Measurements from ENCODE around the gene TRIM17.

The TRIM17 gene

DNA sequence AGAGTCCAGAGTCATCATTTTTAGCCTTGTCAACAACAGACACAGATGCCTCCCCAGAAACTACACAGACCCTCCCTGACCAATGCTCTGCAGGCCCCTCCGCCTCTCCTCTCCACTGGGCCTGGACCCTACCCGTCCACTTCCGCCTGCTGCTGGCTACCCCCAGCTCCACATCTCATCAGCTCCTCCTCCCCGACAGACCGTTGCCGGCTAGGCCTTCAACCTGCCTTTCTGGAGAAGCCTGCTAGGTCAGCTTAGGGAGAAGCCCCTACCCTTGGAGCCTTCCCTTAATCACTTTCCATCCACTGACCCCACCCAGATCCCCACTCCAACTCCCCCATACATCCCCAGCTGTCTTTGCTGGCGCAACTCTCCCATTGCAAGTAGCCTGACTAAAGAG lies 1.4 kb downstream of the TRIM17 start:
- DNase-seq, result no peak

DNA sequence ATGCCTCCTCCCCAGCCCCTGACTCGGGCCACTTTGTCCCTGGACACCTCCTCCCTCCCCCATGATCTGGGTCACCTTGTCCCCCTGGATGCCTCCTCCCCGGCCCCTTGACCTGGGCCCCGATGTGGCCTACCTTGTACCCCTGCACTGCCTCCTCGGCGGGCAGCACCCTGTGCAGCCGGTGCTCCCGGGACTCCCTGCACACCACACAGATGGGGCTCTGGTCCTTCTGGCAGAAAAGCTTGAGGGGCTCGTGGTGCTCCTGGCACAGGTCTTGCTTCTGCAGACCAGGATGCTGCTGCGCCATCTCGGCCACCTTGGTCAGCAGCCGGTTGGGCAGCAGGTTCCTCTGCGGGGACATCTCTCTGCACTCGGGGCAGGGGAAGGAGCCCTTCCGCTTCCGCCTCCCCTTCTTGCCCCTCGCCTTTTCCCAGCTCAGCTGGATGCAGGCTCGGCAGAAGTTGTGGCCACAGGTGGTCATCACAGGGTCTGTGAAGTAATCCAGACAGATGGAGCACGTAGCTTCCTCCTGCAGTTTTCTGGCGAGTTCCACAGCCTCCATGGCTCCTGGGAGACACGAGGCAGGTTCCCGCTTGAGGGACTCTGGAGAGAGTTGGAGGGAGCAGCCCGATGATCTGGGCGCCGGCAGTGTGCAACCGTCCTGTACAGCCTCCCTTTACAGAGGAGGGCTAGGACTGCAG lies 2.0 kb downstream of the TRIM17 start:
- DNase-seq, result no peak

DNA sequence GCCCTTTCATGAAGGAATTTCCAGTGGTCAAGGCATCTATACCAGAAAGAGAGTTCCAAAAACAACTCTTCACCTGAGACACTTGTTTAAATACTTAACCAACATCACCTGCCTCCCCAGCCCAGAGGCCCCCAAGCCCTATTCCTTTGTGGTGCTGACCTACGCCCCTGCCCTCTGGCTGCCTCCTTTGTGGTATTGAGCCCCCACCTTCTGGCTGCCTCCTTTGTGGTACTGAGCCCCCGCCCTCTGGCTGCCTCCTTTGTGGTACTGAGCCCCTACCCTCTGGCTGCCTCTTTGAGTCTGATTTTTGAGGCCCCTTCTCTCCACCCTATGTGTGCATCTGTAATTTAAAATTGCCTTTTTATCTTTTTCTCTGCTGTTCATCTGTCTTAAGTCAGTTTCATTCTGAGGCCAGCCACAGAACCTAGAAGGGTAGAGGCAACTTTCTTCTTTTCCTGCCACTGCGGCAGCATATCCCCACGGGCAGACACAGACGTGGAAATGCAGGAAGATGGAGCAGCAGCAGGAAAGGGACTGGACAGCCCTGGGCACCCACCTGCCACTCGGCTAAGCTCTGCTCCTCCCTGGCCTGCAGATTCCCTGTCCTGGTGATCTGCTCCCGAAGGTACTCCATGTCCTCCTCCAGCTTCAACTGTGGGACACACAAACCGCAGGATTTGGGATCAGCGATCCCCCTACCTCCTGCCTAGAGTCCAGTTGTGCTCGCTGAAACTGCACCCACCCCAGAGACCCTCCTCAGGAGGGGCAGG lies 3.2 kb downstream of the TRIM17 start:
- no peak for DNase-seq

DNA sequence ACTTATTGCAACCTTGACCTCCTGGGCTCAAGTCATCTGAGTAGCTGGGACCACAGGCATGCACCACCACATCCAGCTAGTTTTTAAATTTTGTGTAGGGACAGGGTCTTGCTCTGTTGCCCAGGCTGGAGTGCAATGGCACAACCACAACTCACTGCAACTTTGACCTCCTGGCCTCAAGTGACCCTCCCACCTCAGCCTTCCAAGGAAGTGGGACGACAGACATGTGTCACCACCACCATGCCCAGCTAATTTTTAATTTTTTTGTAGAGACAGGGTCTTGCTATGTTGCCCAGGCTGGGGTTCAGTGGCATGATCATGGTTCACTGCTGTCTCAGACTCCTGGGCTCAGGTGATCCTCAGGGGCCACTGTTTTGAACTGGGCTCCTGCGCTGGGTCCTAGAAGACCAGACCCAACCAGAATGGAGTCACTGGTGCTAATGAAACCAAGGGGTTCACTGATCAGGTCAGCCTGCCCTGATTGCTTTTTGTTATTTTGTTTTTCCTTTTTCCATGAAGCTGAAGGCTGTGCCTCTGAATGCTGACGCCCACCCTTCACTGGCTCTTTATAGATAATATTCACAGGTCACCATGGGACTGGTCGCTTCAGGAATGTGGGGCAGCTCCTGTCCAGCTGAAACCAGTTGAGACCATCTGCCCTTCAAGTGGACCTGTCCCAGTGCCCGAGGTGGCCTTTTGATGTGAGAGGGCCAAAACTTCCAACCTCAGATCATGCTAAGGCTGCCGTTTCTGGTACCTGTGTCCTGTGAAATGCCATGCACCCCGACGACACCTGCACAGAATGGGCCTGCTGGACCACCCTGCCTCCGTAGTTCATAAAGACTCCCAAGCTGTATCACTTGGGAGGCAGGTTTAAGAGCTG lies 4.9 kb downstream of the TRIM17 start:
- DNase-seq, result no peak

DNA sequence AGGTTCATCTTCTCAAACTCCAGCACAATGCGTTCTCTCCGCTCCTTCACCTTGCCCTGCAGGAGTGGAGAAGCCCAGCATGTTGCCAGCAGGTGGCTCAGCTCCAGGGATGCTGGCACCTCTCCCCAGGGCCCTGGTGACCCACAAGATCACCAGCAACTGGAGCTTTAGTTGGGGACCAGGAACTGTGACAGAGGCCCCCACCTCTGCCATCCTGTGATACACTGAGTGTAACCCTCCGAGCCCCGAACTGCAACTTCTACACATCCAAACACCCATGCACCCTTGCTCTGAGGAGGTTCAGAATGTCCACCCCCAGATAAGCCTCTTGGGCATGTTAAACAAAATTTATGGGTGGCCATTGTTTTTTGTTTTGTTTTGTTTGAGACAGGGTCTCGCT lies 5.5 kb downstream of the TRIM17 start:
- DNase-seq, result no peak

DNA sequence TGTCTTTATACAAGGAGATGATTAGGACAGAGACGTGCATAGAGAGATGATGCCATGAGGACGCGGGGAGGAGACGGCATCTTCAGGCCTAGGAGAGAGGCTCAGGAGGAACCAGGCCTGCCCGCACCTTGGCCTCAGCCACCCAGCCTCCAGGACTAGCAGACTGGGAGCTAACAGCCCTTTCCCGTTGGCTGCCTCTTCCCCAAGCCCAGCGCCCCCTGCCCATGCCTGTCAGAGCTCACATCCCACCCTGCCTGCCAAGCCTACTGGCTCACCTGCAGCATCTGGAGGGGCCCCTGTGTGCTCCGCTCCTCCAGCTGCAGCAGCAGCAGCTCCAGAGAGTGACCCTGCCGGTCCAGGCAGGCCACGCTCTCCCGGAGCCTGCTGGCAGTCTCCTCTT lies 6.0 kb downstream of the TRIM17 start:
- DNase-seq, result no peak

DNA sequence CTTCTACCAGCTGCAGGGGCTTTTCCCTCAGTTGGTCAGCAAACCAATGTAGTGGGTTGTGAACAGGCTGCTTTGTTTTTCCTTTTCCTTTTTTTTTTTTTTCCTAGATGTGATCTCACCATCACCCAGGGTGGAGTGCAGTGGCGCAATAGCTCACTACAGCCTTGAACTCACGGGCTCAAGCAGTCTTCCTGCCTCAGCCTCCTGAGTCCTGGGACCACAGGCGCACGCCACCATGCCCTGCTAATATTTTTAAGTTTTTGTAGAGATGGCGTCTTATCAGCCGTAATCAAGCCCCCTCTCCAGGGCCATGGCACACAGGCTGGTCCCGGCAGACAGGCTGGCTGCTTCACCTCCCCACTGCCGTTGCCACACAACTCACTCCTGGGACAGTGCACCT lies 6.6 kb downstream of the TRIM17 start:
- no peak for DNase-seq

DNA sequence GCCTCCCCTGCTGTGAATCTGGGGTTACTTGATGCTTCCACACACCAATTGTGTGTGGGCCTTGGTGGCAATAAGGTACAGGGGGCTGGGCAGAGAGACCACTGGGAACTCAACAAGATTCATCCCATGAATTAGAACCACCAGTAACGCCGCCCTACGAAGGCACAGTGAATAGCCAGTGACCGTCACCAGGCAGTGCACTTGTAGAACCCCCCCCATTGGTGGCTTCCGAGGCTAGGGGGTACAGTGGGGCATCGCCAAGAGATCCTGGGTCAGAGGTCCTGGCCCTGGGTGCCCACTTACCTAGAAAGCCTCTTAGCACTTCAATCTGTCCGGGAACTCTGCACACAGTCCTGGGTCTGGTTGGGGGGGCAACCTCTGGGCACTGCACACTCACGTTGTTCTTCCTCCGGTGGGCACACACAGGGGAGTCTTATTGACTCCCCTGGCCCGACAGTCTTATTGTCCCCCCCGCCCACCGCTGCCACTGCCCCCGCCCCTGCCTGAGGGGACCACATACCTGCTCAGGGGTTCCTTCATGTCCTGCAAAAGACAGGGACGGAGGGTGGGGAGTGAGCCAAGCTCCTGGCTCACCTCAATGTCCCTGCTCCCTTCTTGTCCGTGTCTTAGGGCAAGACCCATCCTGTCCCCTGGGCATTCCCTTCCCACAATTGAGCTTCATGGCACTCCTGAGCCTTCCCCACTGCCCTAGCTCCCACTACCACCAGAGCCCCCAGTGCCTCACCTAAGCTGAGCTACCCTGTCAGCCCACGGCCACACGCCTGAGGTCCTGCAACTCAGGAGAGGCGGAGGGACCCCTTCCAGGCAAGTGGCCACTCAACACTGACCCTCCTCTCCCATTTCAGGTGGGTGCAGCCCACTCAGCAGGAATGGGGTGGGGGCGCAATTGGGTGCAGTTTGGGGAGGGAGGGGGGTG lies 7.5 kb downstream of the TRIM17 start:
- no peak for DNase-seq

DNA sequence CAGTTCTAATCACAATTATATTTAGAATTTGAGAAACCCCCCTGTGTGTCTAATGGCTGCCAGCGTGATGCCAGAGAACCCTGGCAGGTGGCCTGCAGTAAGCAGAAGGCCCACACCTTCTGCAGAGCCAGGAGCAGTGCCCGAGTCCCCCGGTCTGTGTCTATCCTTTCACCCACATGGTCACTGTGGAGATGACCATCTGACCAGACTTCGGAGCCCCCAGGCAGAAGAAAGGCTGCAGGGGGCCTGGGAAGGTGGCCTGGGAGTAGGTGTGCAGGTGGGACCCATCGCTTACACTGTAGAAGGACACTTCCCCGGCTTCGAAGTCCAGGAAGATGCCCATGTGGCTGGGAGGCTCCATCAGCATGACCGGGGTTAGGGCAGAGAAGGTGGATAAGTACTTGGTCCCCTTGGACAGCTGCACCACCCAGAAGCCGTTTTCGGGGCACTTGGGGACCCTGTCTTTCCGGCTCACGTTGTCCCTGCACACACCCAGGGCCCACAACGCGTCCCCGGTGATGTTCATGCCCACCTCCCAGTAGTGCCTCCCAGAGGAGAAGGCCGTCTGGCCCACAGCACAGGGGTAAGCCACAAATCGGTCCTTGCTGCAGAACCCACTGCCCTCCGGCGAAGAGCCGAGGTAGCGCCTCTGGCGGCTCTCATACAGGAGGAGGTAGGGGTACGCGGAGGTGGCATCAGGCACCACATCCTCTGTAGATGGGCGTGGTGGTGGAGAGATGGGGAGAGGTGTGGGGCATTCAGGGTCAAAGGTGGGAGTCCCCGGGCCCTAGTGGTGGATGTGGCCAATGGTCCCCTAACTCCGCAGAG lies 8.4 kb downstream of the TRIM17 start:
- DNase-seq, result no peak

DNA sequence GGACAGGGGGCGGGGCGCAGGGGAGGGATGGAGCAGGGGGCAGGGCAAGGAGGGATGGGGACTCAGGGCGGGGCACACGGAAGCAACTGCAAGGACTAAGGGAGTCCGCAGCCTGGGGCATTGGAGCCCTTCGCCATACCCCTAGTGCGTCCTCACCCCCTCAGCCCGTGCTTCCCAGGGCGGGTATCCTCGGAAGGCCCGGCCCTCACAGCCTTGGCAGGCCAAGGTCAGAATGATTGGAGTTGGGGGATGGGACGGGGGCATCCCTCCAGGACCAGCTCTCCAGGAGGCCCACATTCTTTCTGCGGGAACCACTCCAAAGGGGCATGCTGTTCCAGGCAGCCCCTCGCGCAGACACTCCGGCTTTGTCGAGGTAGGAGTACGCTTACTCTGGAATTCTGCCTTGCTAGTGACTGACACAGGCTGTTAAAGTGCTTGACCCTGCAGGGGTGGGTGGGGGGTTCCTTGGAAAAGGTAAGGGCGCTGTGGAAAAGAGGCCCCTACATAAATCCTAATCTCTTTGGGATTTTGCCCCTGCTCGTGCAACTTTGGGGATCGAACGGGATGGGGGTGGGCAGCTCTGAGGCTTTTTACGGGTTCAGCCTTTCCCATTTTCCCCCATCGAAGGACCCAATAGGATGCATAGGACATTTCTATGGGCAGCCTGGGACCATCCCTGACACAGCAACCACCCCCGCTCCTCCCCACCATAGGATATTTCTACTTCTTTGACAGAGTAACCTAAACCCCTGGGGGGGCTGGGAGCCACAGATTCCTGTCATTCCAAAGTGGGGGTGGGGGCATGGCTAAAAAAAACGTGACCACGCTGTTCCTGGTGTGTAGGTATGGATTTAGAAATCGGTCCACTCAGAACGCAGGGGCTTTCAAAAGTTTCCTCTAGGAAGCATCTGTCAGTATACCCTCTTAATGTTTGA lies 9.3 kb downstream of the TRIM17 start:
- DNase-seq, result no peak

DNA sequence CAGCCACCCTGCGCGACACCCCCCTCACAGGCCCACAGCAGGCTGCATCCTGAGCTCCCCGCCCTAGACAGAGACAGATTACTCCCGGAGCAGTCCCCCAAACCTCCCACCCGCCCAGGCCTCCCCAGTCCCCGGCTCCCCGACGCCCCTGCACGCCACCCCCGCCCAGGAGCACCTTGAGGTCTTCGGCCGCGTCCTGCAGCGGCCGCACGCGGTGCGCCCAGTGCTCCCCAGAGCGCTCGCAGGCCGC lies 10.8 kb downstream of the TRIM17 start:
- DNase-seq, result no peak

DNA sequence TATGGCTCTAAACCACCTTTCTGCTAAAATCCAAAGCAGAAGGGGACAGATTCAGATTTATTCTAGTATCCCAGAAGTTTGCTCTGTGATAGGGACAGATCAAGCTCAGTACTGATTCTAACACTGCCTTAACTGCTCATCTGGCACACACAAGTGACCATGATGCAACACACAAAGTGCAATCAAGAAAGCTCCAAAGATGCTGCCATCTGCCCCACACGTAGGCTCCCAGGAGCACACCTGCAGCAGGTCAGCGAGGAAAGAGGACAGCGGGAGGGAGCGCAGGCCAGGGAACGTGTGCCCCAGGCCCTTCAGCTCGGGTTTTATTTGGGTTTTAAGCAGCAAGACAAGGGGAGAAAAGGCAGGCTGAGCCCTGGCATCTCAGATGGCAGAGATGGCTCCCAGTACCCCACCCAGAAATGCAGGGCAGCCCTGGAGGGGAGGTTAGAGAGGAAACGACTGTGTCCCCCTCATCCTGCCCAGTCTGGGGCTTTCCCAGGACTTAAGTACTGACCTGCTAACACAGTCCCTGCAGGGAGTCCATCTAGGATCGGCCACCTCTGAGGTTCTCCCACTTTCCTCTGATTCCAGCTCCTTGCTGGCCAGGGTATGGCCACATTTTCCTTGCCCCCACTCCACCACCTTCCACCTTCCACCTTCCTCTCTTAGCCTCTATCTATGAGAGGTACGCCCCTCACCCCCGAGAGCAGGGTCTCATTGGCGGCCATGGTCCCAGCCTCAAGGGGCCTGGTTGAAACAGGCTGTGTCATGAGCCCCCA lies 11.3 kb downstream of the TRIM17 start:
- DNase-seq, result no peak

DNA sequence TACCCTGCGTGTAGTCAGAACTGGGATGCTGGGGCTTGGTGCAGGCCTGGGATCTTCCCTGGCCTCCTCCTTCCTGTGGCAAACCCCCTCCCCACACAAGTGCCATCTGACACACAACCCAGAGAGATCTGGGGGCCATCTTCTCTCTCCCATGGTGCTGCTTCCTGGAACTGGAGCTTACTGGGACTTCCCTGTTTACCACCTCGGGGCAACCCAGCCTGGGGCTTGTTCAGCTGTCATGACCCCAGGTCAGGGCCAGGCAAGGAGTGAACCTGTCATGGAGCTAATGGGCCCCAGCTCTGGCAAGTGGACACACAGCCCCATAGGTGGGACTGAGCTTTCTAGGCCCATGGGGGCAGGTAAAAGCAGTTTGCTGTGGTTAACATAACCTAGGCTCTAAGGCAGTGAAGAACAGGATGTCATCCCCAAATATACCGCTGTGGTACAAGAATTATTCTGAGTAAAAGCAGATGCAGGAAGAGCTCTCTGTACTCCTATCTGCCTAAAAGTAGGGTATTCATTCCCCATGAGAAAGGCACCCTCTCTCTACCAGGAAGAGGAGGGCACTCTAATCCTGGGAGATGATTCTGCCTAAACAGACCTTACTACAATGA lies 12.4 kb downstream of the TRIM17 start:
- DNase-seq, result no peak

DNA sequence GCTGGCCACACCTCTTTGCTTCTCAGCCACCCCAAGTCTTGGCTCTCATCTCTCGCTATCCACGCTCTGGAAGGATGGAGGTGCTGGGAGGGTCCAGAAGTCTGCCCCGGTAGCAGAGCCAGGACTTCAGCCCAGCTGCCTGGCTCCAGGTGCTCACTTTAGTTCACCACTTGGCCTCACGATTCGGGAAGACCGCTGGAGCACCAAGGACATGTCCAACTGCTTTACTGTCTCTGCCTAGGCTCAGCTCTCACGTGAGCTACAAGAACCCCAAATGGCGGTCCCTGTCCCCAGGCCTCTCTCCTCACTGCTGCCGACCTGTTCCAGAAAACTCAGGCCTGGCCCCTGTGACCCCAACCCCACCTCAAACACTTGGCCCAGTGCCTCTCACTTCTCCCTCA lies 13.4 kb downstream of the TRIM17 start:
- DNase-seq, result no peak

DNA sequence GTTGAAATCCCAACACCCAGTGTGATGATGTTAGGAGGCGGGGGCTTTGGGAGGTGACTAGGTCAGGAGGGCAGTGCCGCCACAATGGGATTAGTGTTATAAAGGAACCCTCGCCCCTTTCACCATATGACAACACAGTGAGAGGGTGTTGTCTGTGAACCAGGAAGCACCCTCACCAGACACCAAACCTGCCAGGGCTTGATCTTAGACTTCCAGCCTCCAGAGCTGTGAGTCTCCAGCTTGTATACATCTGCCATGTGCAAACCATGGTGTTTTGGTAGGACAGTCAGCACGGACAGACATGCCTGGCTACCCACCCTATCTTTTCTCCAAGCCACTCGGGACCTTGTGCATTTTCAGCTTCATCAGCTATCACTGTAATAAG lies 14.0 kb downstream of the TRIM17 start:
- DNase-seq, result no peak

DNA sequence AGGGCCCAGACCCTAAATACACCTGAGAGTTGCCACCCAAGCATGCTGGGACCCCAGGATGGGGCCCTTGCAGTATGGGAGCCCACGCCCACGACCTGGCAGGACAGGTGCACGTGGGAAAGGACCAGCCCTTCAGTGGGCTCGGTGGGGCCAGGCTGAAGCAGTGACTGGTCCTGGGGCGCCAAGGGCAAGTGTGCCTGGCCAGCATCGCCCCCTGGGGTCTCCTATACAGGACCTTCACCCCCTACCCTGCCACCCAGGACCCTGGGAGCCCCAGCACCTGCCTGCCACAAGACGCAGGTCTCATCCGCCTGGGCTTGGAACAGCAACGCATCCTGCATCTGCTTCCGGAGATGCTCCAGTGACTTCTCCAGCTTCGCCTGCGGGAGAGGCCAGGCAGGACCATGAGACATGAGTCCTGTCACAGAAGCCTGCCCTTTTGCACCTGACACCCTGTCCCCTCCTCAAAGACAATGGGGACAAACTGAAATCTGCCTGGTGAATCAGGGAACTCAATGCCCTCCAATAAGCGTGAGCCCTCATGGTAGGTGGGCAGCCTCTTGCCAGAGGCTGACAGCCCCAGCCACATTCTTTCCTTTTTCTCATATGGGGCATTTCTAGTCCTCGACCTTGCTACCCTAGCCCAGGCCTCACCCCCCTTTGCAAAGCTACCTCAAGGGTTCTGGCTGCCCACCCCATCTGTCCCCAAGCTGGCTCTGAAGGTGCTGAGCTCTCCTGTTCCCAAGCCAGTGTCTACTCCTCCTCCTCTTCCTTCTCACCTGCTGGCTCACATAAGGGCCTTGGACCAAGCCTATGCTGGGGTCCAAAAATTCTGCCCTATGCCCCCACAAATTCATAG lies 14.7 kb downstream of the TRIM17 start:
- DNase-seq, result no peak

DNA sequence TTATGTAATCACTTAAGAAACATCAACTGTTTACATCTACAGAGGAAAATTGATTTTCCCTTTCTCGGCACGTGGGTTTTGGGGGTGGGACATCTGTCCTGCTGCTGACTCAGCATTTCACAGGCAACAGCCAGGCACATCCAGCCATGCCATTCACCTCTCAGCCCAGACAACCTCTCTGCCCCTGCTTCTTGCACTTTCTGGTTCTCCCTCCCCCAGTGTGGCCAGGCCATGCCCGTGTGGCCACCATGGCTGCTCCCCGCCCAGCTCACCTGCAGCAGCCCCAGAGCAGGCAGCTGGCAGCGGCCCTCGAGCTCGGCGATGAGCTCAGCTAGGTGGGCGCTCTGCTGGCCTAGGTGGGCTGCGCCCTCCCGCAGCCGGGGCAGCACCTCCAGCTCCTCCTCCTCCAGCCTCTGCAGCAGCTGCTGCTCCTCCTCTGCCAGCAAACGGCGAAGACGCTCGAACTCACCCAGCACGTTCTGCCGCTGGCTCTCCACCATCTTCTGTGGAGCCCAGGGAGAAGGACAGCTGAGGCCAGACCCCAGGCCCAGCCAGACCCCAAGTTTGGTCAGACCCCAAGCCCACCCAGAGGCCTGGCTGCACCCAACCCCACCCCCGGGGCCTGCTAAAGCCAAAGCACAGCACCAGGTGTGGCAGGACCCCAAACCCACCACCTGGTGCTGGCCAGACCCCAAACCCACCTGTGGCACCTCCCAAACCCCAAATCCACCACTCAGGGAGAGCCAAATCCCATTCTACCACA lies 15.8 kb downstream of the TRIM17 start:
- DNase-seq, result no peak

DNA sequence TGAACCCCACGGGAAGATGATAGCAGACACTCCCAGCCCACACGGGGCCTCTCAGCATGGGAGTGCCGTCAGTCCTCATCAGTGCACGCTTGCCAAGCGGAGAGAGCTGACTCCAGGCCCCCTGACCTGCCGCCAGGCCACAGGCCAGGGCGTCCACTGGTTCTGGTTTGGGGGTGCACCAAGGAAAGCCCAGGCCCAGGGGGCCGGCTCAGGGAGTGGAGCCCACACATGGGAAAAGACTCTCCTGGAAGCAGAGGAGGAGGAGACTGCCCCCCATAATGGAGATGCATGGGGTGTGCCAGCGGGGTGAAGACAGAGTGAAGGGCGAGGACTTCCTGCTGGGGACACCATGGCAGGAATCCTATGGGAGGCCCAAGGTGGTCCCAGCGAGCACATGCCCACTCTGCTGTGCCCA lies 16.4 kb downstream of the TRIM17 start:
- DNase-seq, result no peak

Measured in activated naive CD4-positive, alpha-beta T cell (primary cell).